Stimulated activated memory B cell treated with anti-CD40 and anti-IgM and Interleukin-4, amounts not matched to agents 10 μg/mL and 1 μg/mL and 100 μg/mL, for 72 hours (primary cell): ENCODE data around the gene DDX56.

ENCODE experiments used
- ATAC-seq: fragments of 150-1000 bp; cut with Tn5 transposase; 2 replicates; pipeline ENCODE4 v1.10.0; 2021
- H3K27ac Mint-ChIP-seq: one replicate; pipeline ENCODE4 v1.8.0; 2022; ENCODE audit warnings: mild to moderate bottlenecking, mixed read lengths
- H3K27me3 Mint-ChIP-seq: one replicate; pipeline ENCODE4 v1.8.0; 2022; ENCODE audit warnings: mixed read lengths
- H3K36me3 Mint-ChIP-seq: one replicate; pipeline ENCODE4 v1.8.0; 2022; ENCODE audit warnings: mixed read lengths
- H3K4me1 Mint-ChIP-seq: one replicate; pipeline ENCODE4 v1.8.0; 2022; ENCODE audit warnings: mixed read lengths
- H3K4me3 Mint-ChIP-seq: one replicate; pipeline ENCODE4 v1.8.0; 2022; ENCODE audit warnings: mild to moderate bottlenecking, moderate library complexity, mixed read lengths
- H3K9me3 Mint-ChIP-seq: one replicate; pipeline ENCODE4 v1.8.0; 2022; ENCODE audit warnings: mixed read lengths

The DDX56 gene

DNA sequence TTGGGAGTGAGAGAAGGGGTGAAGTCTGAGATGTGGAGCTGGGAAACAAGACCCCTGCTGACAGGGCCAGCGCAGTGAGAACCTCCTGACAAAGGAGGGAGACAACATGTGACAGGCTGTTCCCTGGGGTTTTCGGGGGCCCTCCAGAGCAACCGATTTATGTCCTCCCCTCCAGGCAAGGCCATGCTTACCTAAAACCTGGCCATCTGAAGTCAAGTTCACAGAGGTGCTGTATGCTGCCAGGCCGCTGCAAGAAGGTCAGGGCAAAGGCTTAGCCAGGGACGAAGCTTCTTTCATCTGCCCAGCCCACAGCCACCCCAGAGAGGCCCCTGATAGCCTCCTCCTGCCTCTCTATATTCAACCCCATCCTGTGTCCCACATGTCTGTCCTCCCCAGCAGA, 53.1 kb downstream of the DDX56 start:
- Mint-ChIP-seq H3K27ac (no peak overlapping the region), H3K27me3 (peaks cover 32% of the 10 kb centered on the region), H3K9me3 (peaks cover 5% of the 10 kb centered on the region), H3K4me1 (no peaks in the 10 kb centered on the region), H3K36me3 (peaks cover 13% of the 10 kb centered on the region), H3K4me3 (no peak overlapping the region)
- ATAC-seq = no peak

DNA sequence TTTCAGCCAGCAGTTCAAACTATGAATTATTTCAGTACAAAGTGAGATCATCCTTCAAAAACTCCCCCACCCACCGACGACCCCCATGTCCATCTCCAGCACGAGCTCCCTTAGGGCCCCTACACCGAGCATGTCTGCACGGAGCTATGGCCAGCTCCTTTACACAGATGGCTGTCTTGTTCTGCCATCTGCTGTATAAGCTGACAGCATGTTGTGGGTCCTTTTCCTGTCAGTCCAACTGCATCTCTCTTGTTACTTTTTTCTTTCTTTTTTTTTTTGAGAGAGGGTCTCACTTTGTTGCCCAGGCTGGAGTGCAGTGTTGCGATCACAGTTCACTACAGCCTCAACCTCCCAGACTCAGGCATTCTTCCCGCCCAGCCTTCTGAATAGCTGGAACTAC, 54.2 kb downstream of the DDX56 start:
- peaks cover 7% of the 10 kb centered on the region for H3K36me3 Mint-ChIP-seq
- ATAC-seq = no peak
- no peak overlapping the region for H3K4me3 Mint-ChIP-seq
- peaks cover under 1% of the 10 kb centered on the region for H3K9me3 Mint-ChIP-seq
- H3K27me3 Mint-ChIP-seq = peaks cover 32% of the 10 kb centered on the region
- H3K27ac Mint-ChIP-seq = no peak overlapping the region
- no peaks in the 10 kb centered on the region for H3K4me1 Mint-ChIP-seq

DNA sequence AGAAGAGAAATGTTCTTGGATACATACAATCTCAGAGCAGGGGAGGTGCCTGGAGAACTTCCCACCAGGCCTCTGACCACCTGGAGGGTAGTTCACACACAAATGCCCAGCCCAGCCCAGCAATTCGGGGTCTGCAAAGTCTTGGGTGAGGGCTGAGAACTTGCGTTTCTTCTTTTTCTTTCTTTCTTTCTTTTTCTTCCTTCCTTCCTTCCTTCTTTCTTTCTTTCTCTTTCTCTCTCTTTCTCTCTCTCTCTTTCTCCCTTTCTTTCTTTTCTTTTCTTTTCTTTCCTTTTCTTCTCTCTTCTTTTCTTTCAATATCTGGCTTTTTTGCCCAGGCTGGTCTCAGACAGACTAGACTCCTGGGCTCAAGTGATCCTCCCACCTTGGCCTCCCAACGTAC, 54.9 kb downstream of the DDX56 start:
- Mint-ChIP-seq H3K27me3 (peaks cover 32% of the 10 kb centered on the region), H3K4me1 (no peaks in the 10 kb centered on the region), H3K9me3 (no peaks in the 10 kb centered on the region), H3K36me3 (no peaks in the 10 kb centered on the region), H3K27ac (no peak overlapping the region), H3K4me3 (no peak overlapping the region)
- ATAC-seq = no peak

DNA sequence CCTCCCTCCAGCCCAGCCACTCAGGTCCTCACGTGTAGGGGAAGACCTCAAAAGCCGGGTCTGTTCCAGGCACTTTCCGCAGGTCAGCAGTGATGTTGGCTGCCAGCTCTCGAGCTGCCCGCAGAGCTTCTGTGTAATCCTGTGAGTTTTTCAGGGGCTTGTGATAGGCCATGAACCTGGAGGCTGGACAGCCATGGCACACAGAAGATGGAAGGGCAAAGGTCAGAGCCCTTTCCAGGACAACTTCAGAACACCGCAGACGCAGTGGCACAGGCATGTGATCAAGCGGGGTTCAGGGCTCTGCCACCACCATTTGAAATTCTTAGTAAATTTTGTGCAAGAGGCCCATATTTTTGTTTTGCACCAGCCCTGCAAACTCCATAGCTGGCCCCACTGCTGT, 56.5 kb downstream of the DDX56 start:
- Mint-ChIP-seq H3K36me3 (no peaks in the 10 kb centered on the region), H3K4me3 (no peak overlapping the region), H3K27ac (no peak overlapping the region), H3K27me3 (peaks cover 42% of the 10 kb centered on the region), H3K4me1 (no peaks in the 10 kb centered on the region), H3K9me3 (no peaks in the 10 kb centered on the region)
- no peak for ATAC-seq
